ENCODE results near the gene TRIML2.

Gene TRIML2

GRCh38 chr4:188109157-188109755, at the start of gene TRIML2:
Gene TRIML2 (minus strand): TSS chr4:188109603. CDS start chr4:188105368, 4,235 bp downstream.
- no peak for DNase-seq

- no peak for DNase-seq
These were observed 48.9 kb upstream of the TRIML2 start for GRCh38 chr4:188158336-188158735.

GRCh38 chr4:188154668-188155405, 45.4 kb upstream of the TRIML2 start:
- DNase-seq = no peak

GRCh38 chr4:188147776-188148175, 38.4 kb upstream of the TRIML2 start:
- DNase-seq = no peak

GRCh38 chr4:188147176-188147575, 37.8 kb upstream of the TRIML2 start:
- no peak for DNase-seq

- no peak for DNase-seq
These were observed 37.2 kb upstream of the TRIML2 start for GRCh38 chr4:188146618-188147017.

GRCh38 chr4:188145601-188146000, 36.2 kb upstream of the TRIML2 start:
- no peak for DNase-seq

GRCh38 chr4:188143731-188144130, 34.3 kb upstream of the TRIML2 start:
- DNase-seq = no peak

GRCh38 chr4:188139671-188140070, 30.3 kb upstream of the TRIML2 start:
- DNase-seq = no peak

GRCh38 chr4:188139141-188139540, 29.7 kb upstream of the TRIML2 start, which contains the start of gene TRIML1:
Gene TRIML1 (plus strand): TSS chr4:188139441. CDS start chr4:188139559, 118 bp downstream.
- no peak for DNase-seq

- no peak for DNase-seq
These were observed 28.8 kb upstream of the TRIML2 start for GRCh38 chr4:188138227-188138626.

GRCh38 chr4:188132232-188132631, 22.8 kb upstream of the TRIML2 start:
- DNase-seq = no peak

- no peak for DNase-seq
These were observed 21.0 kb upstream of the TRIML2 start for GRCh38 chr4:188130355-188130754.

- no peak for DNase-seq
These were observed 17.9 kb upstream of the TRIML2 start for GRCh38 chr4:188127214-188127874.

GRCh38 chr4:188121530-188121929, 12.1 kb upstream of the TRIML2 start:
- no peak for DNase-seq

GRCh38 chr4:188117631-188118324, 8.4 kb upstream of the TRIML2 start:
- no peak for DNase-seq

- DNase-seq = no peak
These were observed 3.8 kb upstream of the TRIML2 start for GRCh38 chr4:188113156-188113555.

- DNase-seq = no peak
These were observed 2.6 kb upstream of the TRIML2 start for GRCh38 chr4:188111955-188112354.

- DNase-seq = no peak
These were observed 1.5 kb upstream of the TRIML2 start for GRCh38 chr4:188110741-188111471.

- DNase-seq = no peak
These were observed 633 bp upstream of the TRIML2 start for GRCh38 chr4:188110036-188110435.

GRCh38 chr4:188107931-188108843, 1.2 kb downstream of the TRIML2 start:
- no peak for DNase-seq

GRCh38 chr4:188106454-188106853, 2.9 kb downstream of the TRIML2 start:
- no peak for DNase-seq

Measured in NCI-H2171 treated with DMSO at 0.1 percent for 48 hours (cell line).